Thoracic aorta (tissue), 2 donors: ENCODE results near the gene COMMD9. TPM values are rescaled to one million over a fixed set of nuclear protein-coding genes. Genes with fewer than 3 reads are reported as not detected.

Experiments
- ATAC-seq: fragments of 150-250 bp; one replicate; pipeline ENCODE4 v1.8.0; 2017; ENCODE audit warnings: low read depth; ENCODE audit not compliant: insufficient number of reproducible peaks, low FRiP score
- DNase-seq: peaks from one replicate; pipeline ENCODE4 v3.0.0-alpha.2; 2020; ENCODE audit warnings: low spot score
- H3K27ac ChIP-seq, 2 donors: fragments of 200-600 bp; sonication (generic); 1 replicate in 1 of 2; 2 replicates in 1 of 2; pipeline ENCODE4 v1.5.1; 2016; ENCODE audit warnings: mild to moderate bottlenecking in 2 of 2, moderate library complexity in 2 of 2
- H3K27me3 ChIP-seq: fragments of 200-600 bp; sonication (generic); replicated peaks from 2 replicates; pipeline ENCODE4 v1.6.0; 2016; ENCODE audit warnings: mild to moderate bottlenecking; ENCODE audit not compliant: insufficient read depth
- H3K36me3 ChIP-seq: fragments of 200-600 bp; sonication (generic); one replicate; pipeline ENCODE4 v1.5.1; 2016
- H3K4me1 ChIP-seq, 2 donors: fragments of 200-600 bp; sonication (generic); 1 replicate in 1 of 2; 2 replicates in 1 of 2; pipeline versions ENCODE4 v1.5.1 to v1.6.0; 2016; ENCODE audit warnings: low read depth in 2 of 2, mild to moderate bottlenecking in 1 of 2; ENCODE audit not compliant: control insufficient read depth in 1 of 2
- H3K4me3 ChIP-seq: fragments of 200-600 bp; sonication (generic); 2 replicates; pipeline ENCODE4 v1.5.1; 2016; ENCODE audit warnings: mild to moderate bottlenecking
- H3K9me3 ChIP-seq: fragments of 200-600 bp; sonication (generic); 2 replicates; pipeline ENCODE4 v1.5.1; 2016
- total RNA-seq, 2 donors: library from RNA; depleted of rRNA; stranded (reverse); fragments of >200 nt; gene quantifications; one replicate each; pipeline versions ENCODE4 v1.1.0 to v1.2.3, GENCODE V29; 2016
- TF ChIP-seq, protein P1 (sequence below): fragments of 200-600 bp; sonication (generic); IDR thresholded peaks from one replicate; pipeline ENCODE4 v1.5.1; 2019; ENCODE audit warnings: antibody characterized with exemption

The COMMD9 gene
- total RNA-seq, 2 donors from 2014 or later = 27.5 to 42.1 TPM

DNA sequence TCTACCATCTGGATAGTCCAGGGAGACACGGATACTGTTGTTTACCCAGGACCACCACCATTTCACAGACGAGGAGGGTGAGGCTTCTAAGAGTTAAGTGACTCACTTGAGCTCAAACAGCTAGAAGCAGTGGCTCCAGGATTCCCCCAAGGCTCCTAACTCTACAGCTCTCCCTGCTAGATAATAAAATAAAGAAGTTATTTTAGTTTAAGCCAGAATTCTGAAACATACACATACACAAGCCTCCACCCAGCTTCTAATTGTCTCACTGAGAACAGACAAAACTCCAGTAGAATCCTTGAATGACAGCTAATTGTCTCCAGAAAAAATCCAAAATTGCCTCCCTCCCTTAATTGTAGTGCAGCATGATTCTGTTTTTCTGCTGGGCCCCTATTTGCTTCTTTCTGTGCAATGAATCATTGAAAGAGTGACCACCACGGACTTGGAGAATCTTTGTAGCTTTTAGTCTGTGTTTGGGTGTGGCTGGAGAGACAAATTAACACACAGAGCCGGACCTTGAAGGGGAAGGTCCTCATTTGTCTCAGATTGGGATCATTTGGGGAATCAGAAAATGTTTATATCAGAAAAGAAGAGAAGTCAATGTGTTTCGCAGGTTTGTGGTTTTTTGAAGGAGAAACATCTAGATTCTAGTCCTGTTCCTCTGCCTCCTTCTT, 64.9 kb downstream of the COMMD9 start:
- Histone ChIP-seq H3K27me3 (no peaks in the 10 kb centered on the region), H3K4me3 (no peak overlapping the region), H3K4me1 (no peaks in the 10 kb centered on the region), H3K36me3 (no peaks in the 10 kb centered on the region), H3K27ac (no peak overlapping the region), H3K9me3 (peaks cover 13% of the 10 kb centered on the region)
- TF ChIP-seq, protein P1, sequence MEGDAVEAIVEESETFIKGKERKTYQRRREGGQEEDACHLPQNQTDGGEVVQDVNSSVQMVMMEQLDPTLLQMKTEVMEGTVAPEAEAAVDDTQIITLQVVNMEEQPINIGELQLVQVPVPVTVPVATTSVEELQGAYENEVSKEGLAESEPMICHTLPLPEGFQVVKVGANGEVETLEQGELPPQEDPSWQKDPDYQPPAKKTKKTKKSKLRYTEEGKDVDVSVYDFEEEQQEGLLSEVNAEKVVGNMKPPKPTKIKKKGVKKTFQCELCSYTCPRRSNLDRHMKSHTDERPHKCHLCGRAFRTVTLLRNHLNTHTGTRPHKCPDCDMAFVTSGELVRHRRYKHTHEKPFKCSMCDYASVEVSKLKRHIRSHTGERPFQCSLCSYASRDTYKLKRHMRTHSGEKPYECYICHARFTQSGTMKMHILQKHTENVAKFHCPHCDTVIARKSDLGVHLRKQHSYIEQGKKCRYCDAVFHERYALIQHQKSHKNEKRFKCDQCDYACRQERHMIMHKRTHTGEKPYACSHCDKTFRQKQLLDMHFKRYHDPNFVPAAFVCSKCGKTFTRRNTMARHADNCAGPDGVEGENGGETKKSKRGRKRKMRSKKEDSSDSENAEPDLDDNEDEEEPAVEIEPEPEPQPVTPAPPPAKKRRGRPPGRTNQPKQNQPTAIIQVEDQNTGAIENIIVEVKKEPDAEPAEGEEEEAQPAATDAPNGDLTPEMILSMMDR = no peak
- no peak for ATAC-seq
- no peak for DNase-seq

DNA sequence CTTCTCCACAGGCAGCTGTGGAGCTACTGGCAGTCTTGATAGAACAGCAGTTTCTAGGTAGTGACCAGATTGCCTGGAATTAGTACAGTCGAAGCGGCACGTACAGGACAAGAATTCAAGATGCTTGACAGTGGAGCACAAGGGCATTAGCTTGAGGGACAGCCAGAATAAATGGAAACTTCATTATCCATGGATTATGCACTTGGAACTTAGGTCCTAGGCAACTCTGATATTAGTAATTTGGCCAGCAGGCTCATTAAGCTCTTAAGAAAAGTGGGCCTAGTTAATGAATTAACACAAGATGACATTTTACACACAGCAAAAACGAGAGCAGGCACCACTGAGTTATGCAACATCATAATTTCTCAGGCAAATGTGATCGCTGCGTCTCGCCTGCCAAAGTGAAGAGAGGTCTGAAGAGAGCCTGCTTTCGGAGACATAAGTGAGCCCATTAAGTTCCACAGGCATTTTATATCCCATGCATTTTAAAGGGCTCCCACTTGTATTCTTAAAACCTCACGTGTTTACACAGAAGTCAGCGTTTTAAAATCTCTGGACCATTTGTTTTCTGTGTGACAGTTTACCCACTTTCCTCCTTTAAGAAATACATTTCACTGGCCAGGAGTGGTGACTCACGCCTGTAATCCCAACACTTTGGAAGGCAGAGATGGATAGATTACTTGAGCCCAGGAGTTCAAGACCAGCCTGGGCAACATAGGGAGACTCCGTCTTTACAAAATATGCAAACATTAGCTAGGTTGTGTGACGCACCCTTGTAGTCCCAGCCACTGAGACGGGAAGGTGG, 66.2 kb downstream of the COMMD9 start:
- Histone ChIP-seq H3K4me1 (no peaks in the 10 kb centered on the region), H3K27me3 (no peaks in the 10 kb centered on the region), H3K9me3 (peaks cover 14% of the 10 kb centered on the region), H3K36me3 (no peaks in the 10 kb centered on the region), H3K4me3 (no peak overlapping the region), H3K27ac (no peak overlapping the region)
- TF ChIP-seq, protein P1 = no peak
- ATAC-seq = no peak
- no peak for DNase-seq

Other genes with a start within 250 kb of the COMMD9 start
- 10 to 100 TPM in 1 of 2 donors, 1 to 10 TPM in 1; 3.2 to 11.8 TPM for gene PRR5L, start 6.9 kb upstream of the COMMD9 start, total RNA-seq
- gene TRAF6, start 220.8 kb upstream of the COMMD9 start, total RNA-seq = 10 to 100 TPM; 18.0 to 18.3 TPM